SK-N-SH (cell line): ENCODE results near the gene PLAAT5. TPM values are rescaled to one million over a fixed set of nuclear protein-coding genes. Genes with fewer than 3 reads are reported as not detected.
"Not testable (repeated sequence)": the region's sequence is repeated elsewhere in the genome, so short reads cannot be mapped to it uniquely, and the experiment has no call there.

Experiments used
- CTCF ChIA-PET: fragments of 300-600, 350-600 bp; formaldehyde crosslinking; extraction: SDS; loops from one replicate; lab custom pipeline; 2021; lab: Yijun Ruan, JAX
- POLR2A ChIA-PET: fragments of 350-600 bp; sonication (Branson Sonifier 250); formaldehyde crosslinking; extraction: SDS; loops from one replicate; lab custom pipeline; 2020; ENCODE audit warnings: antibody characterized with exemption, inconsistent platforms; lab: Yijun Ruan, JAX
- DNase-seq: peaks from one replicate; pipeline ENCODE4 v3.0.0; 2012
- H2AFZ ChIP-seq: fragments of 200-600 bp; sonication (generic); 2 replicates; pipeline ENCODE4 v1.8.1; 2016; ENCODE audit warnings: antibody characterized with exemption, mild to moderate bottlenecking, low read depth
- H3F3A ChIP-seq: fragments of 200-600 bp; sonication (generic); replicated peaks from 2 replicates; pipeline ENCODE3; 2016; ENCODE audit warnings: antibody characterized with exemption, mild to moderate bottlenecking; ENCODE audit not compliant: insufficient read depth
- H3K27ac ChIP-seq, 2 experiments: fragments of 200-500 bp in 1 of 2; fragments of 200-600 bp in 1 of 2; sonication (Bioruptor generic) in 1 of 2; sonication (generic), shearing (Covaris generic) in 1 of 2; 2 replicates each; pipeline versions ENCODE4 v1.5.1 to v1.6.1; 2014 to 2016; ENCODE audit warnings: low read depth in 2 of 2, inconsistent platforms in 1 of 2, low read length in 1 of 2, mild to moderate bottlenecking in 1 of 2, mixed read lengths in 1 of 2
- H3K27me3 ChIP-seq: fragments of 200-600 bp; sonication (generic), shearing (Covaris generic); 2 replicates; pipeline ENCODE4 v1.6.1; 2016; ENCODE audit warnings: mixed run types; ENCODE audit not compliant: insufficient read depth
- H3K36me3 ChIP-seq, 2 experiments: fragments of 200-500 bp in 1 of 2; fragments of 200-600 bp in 1 of 2; sonication (Bioruptor generic) in 1 of 2; sonication (generic) in 1 of 2; replicated peaks in 1 of 2; 2 replicates each; pipeline versions ENCODE3 to v1.5.1; 2014 to 2016; ENCODE audit warnings: low read length in 1 of 2, mild to moderate bottlenecking in 1 of 2; ENCODE audit not compliant: insufficient read depth in 2 of 2, control insufficient read depth in 1 of 2
- H3K4me1 ChIP-seq, 2 experiments: fragments of 200-500 bp in 1 of 2; fragments of 200-600 bp in 1 of 2; sonication (Bioruptor generic) in 1 of 2; sonication (generic), shearing (Covaris generic) in 1 of 2; 2 replicates each; pipeline versions ENCODE4 v1.5.1 to v1.6.1; 2014 to 2016; ENCODE audit warnings: low read depth in 1 of 2, low read length in 1 of 2, mixed run types in 1 of 2; ENCODE audit not compliant: insufficient read depth in 2 of 2, control insufficient read depth in 1 of 2
- H3K4me2 ChIP-seq: fragments of 200-600 bp; sonication (generic), shearing (Covaris generic); 2 replicates; pipeline ENCODE4 v1.6.1; 2017; ENCODE audit warnings: mixed run types
- H3K4me3 ChIP-seq, 2 experiments: fragments of 200-500 bp in 1 of 2; fragments of 200-600 bp in 1 of 2; sonication (Bioruptor generic) in 1 of 2; sonication (generic), shearing (Covaris generic) in 1 of 2; 2 replicates each; pipeline versions ENCODE4 v1.5.1 to v1.8.1; 2014 to 2016; ENCODE audit warnings: low read depth in 2 of 2, inconsistent platforms in 1 of 2, low read length in 1 of 2, mild to moderate bottlenecking in 1 of 2, mixed read lengths in 1 of 2, moderate library complexity in 1 of 2
- H3K79me2 ChIP-seq: fragments of 200-600 bp; sonication (generic); 2 replicates; pipeline ENCODE4 v1.8.1; 2017; ENCODE audit warnings: mild to moderate bottlenecking; ENCODE audit not compliant: insufficient read depth
- H3K9ac ChIP-seq: fragments of 200-600 bp; sonication (generic); 2 replicates; pipeline ENCODE4 v1.6.1; 2017; ENCODE audit warnings: mixed run types
- H3K9me2 ChIP-seq: fragments of 200-600 bp; sonication (generic); 2 replicates; pipeline ENCODE4 v1.6.1; 2017; ENCODE audit warnings: mixed run types
- H3K9me3 ChIP-seq: fragments of 200-600 bp; sonication (generic); 2 replicates; pipeline ENCODE4 v1.6.1; 2017; ENCODE audit warnings: mixed run types, mild to moderate bottlenecking, moderate library complexity
- H4K20me1 ChIP-seq: fragments of 200-600 bp; sonication (generic); 2 replicates; pipeline ENCODE4 v1.6.1; 2017; ENCODE audit warnings: mild to moderate bottlenecking, mixed run types; ENCODE audit not compliant: insufficient read depth
- ELF1 ChIP-seq: IDR thresholded peaks from 2 replicates; pipeline ENCODE4 v1.4.0; 2012
- FOXM1 ChIP-seq: IDR thresholded peaks from 2 replicates; pipeline ENCODE4 v1.4.0; 2012; ENCODE audit warnings: low read depth, mild to moderate bottlenecking
- GABPA ChIP-seq: IDR thresholded peaks from 2 replicates; pipeline ENCODE4 v1.4.0; 2012; ENCODE audit warnings: low read depth, mild to moderate bottlenecking
- JUND ChIP-seq: IDR thresholded peaks from 2 replicates; pipeline ENCODE4 v1.4.0; 2012
- NRF1 ChIP-seq: IDR thresholded peaks from 2 replicates; pipeline ENCODE4 v1.6.1; 2012; ENCODE audit warnings: low read depth, mild to moderate bottlenecking, low read length
- RXRA ChIP-seq: IDR thresholded peaks from 2 replicates; pipeline ENCODE4 v1.4.0; 2012; ENCODE audit warnings: low read depth, mild to moderate bottlenecking, borderline replicate concordance
- SIN3A ChIP-seq: IDR thresholded peaks from 2 replicates; pipeline ENCODE4 v1.6.1; 2012; ENCODE audit warnings: low read depth, mild to moderate bottlenecking, low read length, moderate library complexity, borderline replicate concordance
- TAF1 ChIP-seq: IDR thresholded peaks from 2 replicates; pipeline ENCODE4 v1.6.1; 2012; ENCODE audit warnings: low read depth, mild to moderate bottlenecking, low read length, moderate library complexity, borderline replicate concordance
- TEAD4 ChIP-seq: IDR thresholded peaks from 2 replicates; pipeline ENCODE4 v1.4.0; 2012; ENCODE audit warnings: mild to moderate bottlenecking, borderline replicate concordance; ENCODE audit not compliant: insufficient read depth
- USF1 ChIP-seq: IDR thresholded peaks from 2 replicates; pipeline ENCODE4 v1.4.0; 2012; ENCODE audit warnings: low read depth, borderline replicate concordance
- ZBTB33 ChIP-seq: IDR thresholded peaks from 2 replicates; pipeline ENCODE4 v1.4.0; 2012; ENCODE audit warnings: low read depth, borderline replicate concordance
- WGBS: methylation state at CpG from one replicate; pipeline ENCODE4 v1.1.6; 2017; ENCODE audit warnings: low lambda C conversion rate; 5-methylcytosine and 5-hydroxymethylcytosine counted together
- polyA plus RNA-seq, 3 experiments: library from polyadenylated mRNA; depleted of rRNA; stranded (reverse); fragments of >200 nt; gene quantifications; 2 replicates each; pipeline ENCODE4 v1.2.3, GENCODE V29; 2012

Gene PLAAT5
- polyA plus RNA-seq, 1 of the 3 experiments (the other 2 are of a cell fraction), result not detected

GRCh38 chr11:63528729-63529278, 37.8 kb upstream of the PLAAT5 start:
- H3K4me3 ChIP-seq, H3K4me1 ChIP-seq, H3K9me2 ChIP-seq, POLR2A ChIA-PET, H3K36me3 ChIP-seq, H2AFZ ChIP-seq, H3K27me3 ChIP-seq, H3K9me3 ChIP-seq, H3K27ac ChIP-seq, H4K20me1 ChIP-seq, H3F3A ChIP-seq, CTCF ChIA-PET, DNase-seq, H3K9ac ChIP-seq, H3K4me2 ChIP-seq, H3K79me2 ChIP-seq: not testable (repeated sequence)
- WGBS, result 24% methylated on average over 1 of the region's 3 CpGs

- POLR2A ChIA-PET, DNase-seq, CTCF ChIA-PET, H4K20me1 ChIP-seq, H3F3A ChIP-seq, H3K36me3 ChIP-seq, H2AFZ ChIP-seq, H3K9me2 ChIP-seq, H3K27me3 ChIP-seq, H3K9me3 ChIP-seq, H3K9ac ChIP-seq, H3K79me2 ChIP-seq, H3K4me3 ChIP-seq, H3K27ac ChIP-seq, H3K4me2 ChIP-seq, H3K4me1 ChIP-seq: not testable (repeated sequence)
- WGBS, result 40% methylated on average over 2 of the region's 11 CpGs
Observed at GRCh38 chr11:63528156-63528555, 37.2 kb upstream of the PLAAT5 start.

GRCh38 chr11:63527667-63528066, 36.7 kb upstream of the PLAAT5 start:
- WGBS, result 49% methylated on average over 2 of the region's 2 CpGs
- DNase-seq, result no peak
- Histone ChIP-seq H3K4me3 (no peak overlapping the region), H3K9me2 (no peaks in the 10 kb centered on the region), H4K20me1 (no peaks in the 10 kb centered on the region), H3K9me3 (no peaks in the 10 kb centered on the region), H3K36me3 (no peaks in the 10 kb centered on the region), H3K27me3 (no peaks in the 10 kb centered on the region), H3K27ac (no peak overlapping the region), H3K79me2 (no peaks in the 10 kb centered on the region), H3K4me1 (no peaks in the 10 kb centered on the region), H2AFZ (no peak overlapping the region), H3K4me2 (no peak overlapping the region), H3K9ac (no peak overlapping the region), H3F3A (no peaks in the 10 kb centered on the region)
- ChIA-PET POLR2A (no interaction called here), CTCF (no interaction called here)
- TF ChIP-seq SIN3A (no peak), TEAD4 (no peak), FOXM1 (no peak), NRF1 (no peak), JUND (no peak), GABPA (no peak), USF1 (no peak), TAF1 (no peak), RXRA (no peak), ZBTB33 (no peak), ELF1 (no peak)
